GM18858 (cell line): ENCODE data around the gene KATNA1.

ENCODE experiments used
- ATAC-seq: cut with Tn5 transposase; IDR thresholded peaks from one replicate; pipeline ENCODE4 v1.9.1; 2021; ENCODE audit not compliant: unreplicated experiment

KATNA1 gene

DNA sequence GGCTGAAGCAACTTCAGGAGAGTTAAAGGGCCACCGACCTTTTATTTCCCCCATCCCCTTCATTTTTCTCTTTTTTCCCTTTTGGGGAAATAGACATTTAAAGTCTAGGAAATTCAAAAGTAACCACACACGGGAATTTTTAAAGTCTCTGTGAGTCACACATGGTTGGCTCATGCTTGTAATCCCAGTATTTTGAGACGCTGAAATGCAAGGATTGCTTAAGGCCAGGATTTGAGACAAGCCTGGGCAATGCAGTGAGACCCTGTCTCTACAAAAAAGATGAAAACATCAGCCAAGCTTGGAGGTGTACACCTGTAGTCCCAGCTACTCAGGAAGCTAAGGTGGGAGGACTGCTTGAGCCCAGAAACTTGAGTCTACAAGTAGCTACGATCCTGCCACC, 34.2 kb downstream of the KATNA1 start:
- ATAC-seq = no peak

GRCh38 chr6:149608381-149608982, 40.0 kb downstream of the KATNA1 start:
- no peak for ATAC-seq

DNA sequence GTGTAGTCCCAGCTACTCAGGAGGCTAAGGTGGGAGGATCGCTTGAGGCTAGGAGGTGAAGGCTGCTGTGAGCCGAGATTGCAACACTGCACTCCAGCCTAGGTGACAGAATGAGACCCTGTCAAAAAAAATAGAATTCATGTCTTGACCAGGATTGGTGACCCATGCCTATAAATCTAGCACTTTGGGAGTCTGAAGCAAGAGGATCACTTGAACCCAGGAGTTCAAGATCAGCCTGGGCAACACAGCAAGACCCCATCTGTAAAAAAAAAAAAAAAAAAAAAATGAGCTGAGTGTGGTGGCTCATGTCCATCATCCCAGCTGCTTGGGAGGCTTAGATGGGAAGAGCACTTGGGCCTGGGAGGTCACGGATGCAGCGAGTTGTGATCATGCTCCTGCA, 48.0 kb downstream of the KATNA1 start:
- no peak for ATAC-seq

GRCh38 chr6:149593408-149593807, 55.1 kb downstream of the KATNA1 start:
- no peak for ATAC-seq

DNA sequence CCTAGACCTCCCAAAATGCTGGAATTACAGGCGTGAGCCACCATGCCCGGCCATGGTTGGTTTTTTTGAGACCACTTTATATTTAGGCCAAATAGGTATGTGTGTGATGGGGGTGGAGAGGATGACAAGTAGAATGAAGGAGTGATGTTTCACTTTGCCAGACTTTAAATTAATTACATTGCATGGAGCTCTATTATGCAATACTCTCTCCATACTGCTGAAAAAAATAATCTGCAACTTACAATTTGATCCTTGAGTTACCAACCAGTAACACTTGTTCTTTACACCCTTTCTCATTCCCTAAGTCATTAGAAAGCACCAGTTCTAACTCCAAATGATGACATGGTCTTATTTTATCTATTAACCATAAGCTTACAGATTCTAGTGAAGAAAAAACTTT, 55.5 kb downstream of the KATNA1 start:
- ATAC-seq = no peak

DNA sequence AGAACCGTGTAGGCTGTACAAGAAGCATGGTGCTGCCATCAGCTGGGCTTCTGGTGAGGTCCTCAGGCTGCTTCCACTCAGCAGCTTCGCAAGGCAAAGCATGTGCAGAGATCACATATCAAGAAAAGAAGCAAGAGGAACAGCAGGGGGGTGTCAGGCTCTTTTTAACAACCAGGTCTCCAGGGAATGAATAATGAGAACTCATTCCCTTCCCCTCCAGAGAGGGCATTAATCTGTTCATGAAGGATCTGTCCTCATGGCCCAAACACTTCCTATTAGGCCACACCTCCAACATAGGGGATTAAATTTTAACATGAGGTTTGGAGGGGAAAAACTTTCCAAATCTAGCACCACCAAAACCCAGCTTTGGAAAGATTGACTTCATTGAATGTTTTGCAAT, 62.4 kb downstream of the KATNA1 start:
- ATAC-seq = no peak

- no peak for ATAC-seq
Measured at GRCh38 chr6:149581349-149581748, 67.2 kb downstream of the KATNA1 start.

GRCh38 chr6:149580880-149581279, 67.6 kb downstream of the KATNA1 start:
- ATAC-seq = no peak

GRCh38 chr6:149567945-149568585, 80.4 kb downstream of the KATNA1 start:
- no peak for ATAC-seq

DNA sequence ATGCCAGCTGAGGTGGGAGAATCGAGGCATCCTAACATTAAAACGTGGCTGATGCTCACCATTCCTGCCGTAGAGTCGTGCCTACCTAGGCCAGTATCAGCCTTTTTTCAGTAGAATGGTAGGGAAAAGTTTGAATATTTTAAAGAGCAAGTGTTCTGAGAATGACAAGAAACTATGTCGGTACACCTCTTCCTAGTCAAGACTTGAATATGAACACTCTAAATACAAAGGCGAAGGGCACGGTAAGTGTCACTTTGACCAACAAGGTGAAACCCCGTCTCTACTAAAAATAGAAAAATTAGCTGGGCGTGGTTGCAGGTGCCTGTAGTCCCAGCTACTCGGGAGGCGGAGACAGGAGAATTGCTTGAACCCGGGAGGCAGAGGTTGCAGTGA, 81.3 kb downstream of the KATNA1 start:
- no peak for ATAC-seq

DNA sequence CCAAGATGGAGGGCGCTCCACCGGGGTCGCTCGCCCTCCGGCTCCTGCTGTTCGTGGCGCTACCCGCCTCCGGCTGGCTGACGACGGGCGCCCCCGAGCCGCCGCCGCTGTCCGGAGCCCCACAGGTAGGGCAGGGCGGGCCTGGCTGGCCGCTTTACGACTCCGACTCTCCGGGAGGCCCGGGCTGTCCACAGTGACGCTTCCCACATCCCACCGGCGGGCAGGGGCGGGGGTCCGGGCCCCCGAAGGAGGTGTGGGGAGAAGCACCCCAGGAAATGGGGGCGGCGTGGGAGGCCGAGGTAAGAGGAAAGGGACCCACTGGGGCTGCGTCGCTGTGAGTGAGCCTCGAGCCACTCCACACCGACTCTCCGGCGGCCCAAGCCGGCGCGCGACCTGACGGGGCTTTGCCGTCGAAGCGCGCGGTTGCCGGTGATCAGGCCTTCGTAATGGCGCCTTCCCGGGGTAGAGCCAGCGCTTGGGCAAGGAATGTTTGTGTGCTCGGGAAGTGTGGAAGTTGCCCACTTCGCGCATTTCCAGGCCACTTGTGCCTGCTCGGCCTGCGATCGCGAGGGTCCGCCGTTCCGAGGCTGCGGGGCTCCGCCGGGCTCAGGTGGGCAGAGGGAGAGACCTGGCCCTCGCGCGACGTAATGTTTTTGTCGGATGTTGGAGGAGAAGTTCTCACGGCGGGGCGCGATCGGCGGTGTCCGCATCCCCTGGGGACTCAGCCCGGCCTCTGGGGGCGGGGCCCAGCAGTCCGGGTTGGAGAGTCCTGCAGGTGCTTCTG, 81.9 kb downstream of the KATNA1 start:
- ATAC-seq = no peak

DNA sequence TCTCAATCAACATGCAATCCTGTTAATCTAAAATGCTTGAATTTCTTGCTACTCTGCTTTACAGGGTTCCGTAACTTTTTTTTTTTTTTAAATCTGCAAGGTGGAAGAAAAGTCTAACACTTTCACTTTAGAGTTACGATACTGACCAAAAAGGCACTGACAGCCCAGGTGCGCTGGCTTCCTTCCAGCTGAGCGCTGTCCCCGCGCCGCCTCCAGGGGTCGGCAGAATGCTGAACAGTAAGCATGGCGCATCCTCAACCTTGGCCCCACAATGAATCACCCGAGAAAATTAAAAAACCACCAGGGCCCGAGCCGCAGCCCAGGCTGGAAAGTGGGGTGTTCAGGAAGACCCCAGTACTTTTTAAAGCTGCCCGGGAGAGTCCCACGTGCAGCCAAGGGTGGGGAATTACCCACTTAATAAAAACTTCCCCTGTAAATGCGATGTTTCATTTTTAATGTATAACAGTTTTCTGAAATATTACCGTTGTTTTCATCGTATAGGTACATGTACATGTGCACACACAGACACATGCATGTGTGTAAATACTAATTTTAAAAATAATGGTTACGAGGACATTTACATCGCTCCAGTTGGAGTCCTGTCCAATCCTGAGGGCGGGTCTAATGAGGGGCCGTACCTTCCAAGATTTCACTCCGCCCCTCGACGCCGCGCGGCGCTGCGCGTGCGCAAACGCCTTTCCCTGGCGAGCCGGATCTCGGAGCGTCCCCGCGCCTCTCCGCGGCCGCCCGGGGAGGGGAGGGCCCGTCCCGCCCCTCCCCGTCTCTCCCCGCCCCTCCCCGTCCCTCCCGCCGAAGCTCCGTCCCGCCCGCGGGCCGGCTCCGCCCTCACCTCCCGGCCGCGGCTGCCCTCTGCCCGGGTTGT, 82.7 kb downstream of the KATNA1 start, which contains the start of gene GINM1:
Gene GINM1 (plus strand): TSS at position 849 of the 883 bp plus-strand sequence. CDS start 40 bp downstream, outside the sequence.
- ATAC-seq = peak; percentile 64

DNA sequence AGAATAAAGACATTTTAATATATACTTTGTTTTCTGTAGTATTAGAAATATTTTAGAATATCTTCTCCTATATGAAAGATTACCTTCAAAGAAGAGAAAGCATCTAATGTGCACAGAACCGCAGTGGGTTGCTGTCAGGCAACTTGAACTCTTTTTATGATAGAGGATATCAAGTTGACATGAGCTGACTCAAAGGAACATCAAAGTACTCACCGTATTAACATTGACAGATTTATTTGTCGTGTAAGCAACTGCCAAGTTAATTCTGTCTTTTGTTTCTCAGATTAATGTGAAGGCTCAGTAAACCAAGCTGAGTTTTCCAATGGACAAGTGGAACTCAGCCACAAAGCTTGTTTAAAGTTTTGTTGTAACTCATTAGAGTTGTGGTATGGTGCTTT, 84.6 kb downstream of the KATNA1 start:
- ATAC-seq = no peak

- no peak for ATAC-seq
Measured at GRCh38 chr6:149563203-149563927, 85.1 kb downstream of the KATNA1 start.

- no peak for ATAC-seq
Measured at GRCh38 chr6:149560736-149561135, 87.8 kb downstream of the KATNA1 start.

- no peak for ATAC-seq
Measured at GRCh38 chr6:149559389-149559788, 89.1 kb downstream of the KATNA1 start.

GRCh38 chr6:149558029-149558428, 90.5 kb downstream of the KATNA1 start:
- ATAC-seq = no peak

GRCh38 chr6:149551920-149552319, 96.6 kb downstream of the KATNA1 start:
- no peak for ATAC-seq

DNA sequence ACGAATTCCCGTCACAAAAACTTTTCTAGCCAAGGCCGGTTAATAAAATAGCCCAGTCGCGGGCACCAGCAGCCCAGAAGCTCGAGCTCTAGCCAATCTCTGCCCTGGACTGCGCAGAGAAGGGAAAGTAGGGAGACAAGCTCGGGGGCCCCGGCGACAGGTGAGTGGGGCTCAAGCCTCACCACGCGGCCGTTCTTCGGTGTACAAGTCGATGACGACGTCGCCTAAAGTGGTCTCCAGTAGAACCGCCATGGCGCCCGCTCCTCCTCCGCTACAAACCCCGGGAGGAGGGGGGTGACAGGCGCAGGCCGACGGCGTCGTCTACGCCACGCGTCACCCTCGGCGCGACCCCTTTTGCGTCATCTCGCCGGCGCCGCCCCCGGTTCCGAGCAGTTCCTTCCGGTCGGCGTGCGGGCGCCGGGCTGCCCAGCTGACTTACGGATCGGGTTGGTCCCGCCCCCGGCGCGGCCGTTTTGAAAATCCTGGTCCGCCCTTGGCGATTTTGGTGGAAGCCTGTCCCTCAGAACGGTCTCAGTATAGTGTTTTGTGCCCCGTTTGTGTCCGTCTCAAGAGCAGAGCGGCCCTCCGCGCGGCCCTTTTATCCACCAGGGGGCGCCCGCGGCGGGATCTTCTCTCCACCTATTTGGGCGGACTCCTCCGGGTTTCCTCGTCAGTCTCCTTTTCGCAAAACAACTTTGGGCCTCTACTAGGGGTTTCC, 102.6 kb downstream of the KATNA1 start, which contains the start of gene PPIL4:
Gene PPIL4 (minus strand): TSS at position 290 of the 718 bp plus-strand sequence. CDS start 38 bp downstream, at position 252.
- peak; percentile 84 for ATAC-seq
